SKM-1 treated with dmso at 0.1 percent for 144 hours (cell line): Measurements from ENCODE around the gene ZNF609.

Source experiments
- DNase-seq: peaks from one replicate; lab custom pipeline; 2025; ENCODE audit not compliant: unreplicated experiment; lab: John Stamatoyannopoulos, UW

ZNF609 gene, protein sequence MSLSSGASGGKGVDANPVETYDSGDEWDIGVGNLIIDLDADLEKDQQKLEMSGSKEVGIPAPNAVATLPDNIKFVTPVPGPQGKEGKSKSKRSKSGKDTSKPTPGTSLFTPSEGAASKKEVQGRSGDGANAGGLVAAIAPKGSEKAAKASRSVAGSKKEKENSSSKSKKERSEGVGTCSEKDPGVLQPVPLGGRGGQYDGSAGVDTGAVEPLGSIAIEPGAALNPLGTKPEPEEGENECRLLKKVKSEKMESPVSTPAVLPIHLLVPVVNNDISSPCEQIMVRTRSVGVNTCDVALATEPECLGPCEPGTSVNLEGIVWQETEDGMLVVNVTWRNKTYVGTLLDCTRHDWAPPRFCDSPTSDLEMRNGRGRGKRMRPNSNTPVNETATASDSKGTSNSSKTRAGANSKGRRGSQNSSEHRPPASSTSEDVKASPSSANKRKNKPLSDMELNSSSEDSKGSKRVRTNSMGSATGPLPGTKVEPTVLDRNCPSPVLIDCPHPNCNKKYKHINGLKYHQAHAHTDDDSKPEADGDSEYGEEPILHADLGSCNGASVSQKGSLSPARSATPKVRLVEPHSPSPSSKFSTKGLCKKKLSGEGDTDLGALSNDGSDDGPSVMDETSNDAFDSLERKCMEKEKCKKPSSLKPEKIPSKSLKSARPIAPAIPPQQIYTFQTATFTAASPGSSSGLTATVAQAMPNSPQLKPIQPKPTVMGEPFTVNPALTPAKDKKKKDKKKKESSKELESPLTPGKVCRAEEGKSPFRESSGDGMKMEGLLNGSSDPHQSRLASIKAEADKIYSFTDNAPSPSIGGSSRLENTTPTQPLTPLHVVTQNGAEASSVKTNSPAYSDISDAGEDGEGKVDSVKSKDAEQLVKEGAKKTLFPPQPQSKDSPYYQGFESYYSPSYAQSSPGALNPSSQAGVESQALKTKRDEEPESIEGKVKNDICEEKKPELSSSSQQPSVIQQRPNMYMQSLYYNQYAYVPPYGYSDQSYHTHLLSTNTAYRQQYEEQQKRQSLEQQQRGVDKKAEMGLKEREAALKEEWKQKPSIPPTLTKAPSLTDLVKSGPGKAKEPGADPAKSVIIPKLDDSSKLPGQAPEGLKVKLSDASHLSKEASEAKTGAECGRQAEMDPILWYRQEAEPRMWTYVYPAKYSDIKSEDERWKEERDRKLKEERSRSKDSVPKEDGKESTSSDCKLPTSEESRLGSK (N-terminal part only)

GRCh38 chr15:64460206-64460723, at the start of gene ZNF609:
Gene ZNF609, plus strand, starts transcription at chr15:64460578. Its CDS starts 38,842 bp downstream, at chr15:64499420.
- peak; percentile 68 for DNase-seq

- DNase-seq = no peak
Observed at GRCh38 chr15:64412216-64412615, 48.2 kb upstream of the ZNF609 start.

- no peak for DNase-seq
Observed at GRCh38 chr15:64422697-64423096, 37.7 kb upstream of the ZNF609 start.

- DNase-seq = no peak
Observed at GRCh38 chr15:64423970-64424369, 36.4 kb upstream of the ZNF609 start.

DNA sequence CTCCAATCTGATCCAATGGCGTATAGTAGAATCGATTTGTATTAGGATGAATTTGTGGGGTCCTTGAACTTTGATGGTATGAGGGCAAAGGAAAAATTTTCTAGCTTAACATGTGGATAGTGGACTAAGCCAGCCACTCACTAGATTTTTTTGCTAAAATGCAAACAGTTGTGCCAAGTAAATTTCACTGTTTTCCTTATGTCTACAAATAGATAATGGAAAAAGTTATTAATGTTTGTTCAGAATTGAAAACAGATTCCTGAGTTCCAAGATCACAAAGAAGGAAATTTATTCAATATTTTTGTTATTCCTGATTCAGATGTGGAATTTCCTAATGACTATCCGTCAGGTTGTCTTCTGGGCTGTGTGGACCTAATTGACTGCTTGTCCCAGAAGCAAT, 35.2 kb upstream of the ZNF609 start:
- no peak for DNase-seq

GRCh38 chr15:64426845-64427465, 33.4 kb upstream of the ZNF609 start:
- DNase-seq = no peak

DNA sequence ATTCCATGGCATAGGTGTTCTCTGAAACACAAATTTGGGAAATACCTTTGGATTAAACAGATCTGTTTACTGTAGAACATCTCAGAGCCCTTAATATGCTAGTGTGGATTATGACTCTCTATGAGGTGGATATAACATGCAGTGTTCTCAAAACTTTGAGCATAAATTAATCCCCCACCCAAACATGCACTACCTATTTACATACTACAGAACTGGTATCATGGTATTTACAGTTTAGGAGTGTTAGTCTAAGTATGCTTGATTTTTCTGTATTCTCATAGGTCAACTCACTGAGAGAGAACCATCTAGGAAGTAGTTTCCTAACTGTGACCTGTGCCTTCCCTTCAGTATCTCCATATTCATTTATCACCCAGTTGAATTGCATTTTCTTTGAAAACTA, 30.9 kb upstream of the ZNF609 start:
- no peak for DNase-seq

DNA sequence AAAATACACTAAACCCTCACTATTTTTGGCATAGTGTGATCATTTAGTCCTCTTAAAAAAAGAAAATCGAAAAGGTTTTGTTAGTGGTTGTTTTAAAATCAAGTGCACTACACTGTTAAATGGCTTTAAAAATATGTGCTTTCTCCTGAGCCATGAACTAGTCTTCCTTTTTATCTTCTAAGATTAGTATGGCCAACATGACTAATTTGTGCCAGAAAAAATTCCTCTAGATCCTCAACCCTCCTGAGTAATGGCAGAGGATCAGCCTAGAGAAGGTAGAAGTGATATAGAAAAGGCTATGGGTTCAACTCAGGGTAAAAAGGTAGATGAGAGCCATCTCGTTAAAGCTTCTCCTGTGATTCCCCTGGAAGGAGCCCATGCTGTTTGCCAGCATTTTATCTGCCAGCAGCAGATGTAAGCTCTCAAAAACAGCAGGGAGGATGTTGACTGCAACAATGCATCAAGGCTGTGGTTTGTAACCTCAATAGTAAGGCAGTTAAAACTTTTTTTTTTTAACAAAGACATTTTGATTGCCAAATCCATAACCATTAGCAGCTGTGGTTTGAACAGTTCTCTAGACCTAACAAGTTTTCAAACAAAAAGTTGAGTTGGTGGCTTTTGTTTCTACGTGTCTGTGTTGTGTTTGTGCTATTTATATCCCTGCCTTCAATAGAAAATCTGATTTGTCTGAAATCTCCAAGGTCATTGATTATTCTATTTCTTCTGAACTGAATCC, 30.2 kb upstream of the ZNF609 start:
- peak; percentile 59 for DNase-seq

DNA sequence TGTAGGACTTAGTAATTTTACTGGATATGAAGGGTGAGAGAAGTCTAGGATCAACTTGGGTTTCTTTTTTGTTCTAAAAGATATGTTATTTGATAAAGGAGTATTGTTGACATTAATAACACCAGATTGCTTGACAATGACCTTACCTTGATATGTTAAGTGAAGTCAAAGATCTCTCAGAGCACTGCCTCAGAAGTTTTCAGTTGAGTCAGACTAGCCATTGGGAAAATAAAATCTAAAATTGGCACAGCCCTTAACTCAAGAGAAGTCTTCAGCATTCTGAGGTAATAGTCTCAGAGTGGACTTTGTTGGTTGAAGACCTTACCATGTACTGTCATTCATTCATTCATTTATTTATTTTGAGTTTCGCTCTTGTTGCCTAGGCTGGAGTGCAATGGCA, 22.4 kb upstream of the ZNF609 start:
- DNase-seq = no peak

GRCh38 chr15:64438653-64439447, 21.5 kb upstream of the ZNF609 start:
- DNase-seq = no peak

DNA sequence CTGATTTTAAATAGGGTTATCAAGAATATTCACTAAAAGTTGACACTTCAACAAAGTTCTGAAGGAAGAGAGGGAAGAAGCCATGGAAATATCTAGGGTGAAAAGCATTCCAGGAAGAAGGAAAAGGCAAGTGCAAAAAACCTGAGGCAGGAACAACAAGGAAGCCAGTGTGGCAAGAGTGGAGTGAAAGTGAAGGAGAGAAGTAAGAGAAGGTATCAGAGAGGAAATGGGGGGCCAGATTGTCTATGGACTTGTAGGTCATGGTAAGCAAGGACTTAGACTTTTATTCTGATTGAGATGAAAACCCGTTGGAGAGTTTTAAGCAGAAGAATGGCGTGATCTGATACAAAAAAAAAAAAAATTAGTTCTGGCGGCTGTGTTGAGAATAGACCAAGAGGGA, 18.5 kb upstream of the ZNF609 start:
- no peak for DNase-seq

DNA sequence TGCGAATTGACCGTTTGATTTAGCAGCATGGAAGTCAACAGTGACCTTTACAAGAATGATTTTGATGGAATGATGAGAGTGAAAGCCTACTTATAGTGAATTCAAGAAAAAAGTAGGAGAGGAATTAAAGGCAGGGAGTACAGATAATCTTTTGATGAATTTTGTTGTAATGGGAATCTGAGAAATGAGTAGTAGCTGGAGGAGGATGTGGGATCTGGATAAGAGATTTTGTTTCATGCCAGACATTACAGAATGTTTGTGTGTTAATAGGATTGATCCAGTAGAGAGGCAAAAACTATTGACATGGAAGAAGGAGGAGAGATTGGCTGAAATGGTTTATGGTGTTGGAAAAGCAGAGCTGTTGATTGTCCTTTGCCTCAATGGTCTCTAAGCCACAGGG, 17.4 kb upstream of the ZNF609 start:
- no peak for DNase-seq

DNA sequence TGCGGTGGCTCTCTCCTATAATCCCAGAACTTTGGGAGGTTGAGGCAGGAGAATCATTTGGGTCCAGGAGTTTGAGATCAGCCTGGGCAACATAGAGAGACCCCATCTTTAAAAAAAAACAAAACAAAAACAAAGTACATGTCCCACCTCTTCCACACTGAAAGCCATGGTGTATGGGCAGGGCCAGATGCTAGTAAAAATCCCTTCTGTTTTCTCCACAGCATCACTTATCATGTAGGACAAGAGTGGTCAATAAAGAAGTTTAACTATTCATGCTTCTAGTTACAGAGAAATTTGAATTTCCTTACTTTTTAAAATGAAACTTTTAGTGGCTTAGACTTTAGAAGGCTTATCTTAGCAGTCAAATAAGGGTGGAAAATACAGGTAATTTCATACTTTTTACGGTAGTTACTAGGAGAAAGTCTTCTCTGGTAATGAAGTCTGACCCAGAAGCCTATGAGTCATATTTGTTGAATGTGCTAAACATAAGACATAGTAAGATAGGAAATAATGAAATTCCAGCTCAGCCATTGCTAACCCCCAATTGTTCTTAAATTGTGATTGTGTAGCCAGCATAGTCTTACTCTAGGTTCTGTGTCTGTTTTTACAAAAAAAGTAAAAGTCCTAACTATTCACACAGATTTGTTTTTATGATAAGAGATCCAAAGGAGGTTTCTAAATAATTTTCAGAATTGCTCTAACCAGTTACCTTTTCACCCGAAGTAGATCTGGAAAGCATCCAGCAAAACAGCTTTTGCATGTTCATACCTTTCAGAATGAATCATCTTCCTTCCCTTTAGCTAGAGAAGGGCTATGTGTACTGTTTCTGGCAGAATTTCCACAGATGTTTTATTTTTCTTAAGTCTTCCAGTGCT, 16.4 kb upstream of the ZNF609 start:
- DNase-seq = no peak

DNA sequence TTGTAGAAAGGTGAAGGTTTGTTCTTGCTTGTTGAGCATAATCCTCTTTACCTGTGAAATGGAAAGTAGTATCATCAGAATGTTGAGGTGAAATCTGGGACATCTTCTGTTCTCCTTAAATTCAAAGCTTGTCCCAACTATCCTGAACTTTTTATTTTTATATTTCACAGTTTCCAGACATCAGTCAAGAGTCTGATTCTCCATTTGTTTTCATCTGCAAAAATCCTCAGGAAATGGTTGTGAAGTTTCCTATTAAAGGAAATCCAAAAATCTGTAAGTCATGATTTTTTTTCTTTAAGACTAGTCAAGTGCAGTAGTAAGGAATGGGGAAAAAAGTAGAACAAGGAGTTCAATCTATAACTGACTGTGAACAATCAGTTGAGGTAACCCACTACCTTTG, 15.5 kb upstream of the ZNF609 start:
- DNase-seq = no peak

DNA sequence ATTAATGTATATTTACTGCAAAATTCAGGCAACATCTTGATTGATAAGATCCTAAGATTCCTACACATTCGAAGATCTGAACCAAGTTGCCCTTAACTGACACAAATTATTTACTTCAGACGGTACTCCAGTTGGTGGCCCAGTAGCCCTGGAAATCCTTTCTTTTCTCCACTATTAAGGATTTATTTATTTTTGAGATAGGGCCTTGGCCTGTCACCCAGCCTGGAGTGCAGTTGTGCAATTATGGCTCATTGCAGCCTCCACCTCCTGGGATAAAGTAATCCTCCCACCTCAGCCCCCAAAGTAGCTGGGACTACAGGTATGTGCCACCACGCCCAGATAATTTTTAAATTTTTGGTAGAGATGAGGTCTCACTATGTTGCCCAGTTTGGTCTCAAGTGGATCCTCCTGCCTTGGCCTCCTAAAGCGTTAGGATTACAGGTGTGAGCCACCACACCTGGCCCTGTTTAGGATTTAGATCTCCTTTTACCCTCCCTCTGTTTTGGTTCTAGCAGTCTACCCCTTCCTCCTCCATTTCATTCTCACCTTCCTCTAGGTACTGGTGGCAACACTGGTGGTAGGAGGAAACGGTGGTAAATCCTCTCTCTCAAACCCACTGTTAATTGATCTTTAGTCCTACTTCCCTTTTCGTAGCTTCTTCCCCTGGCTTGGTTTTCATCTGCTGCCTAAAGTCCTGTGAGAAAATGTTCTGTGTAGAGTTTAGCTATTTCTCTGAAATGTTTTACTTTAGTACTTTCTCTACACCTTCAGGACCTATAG, 12.7 kb upstream of the ZNF609 start:
- DNase-seq = peak; percentile 81

GRCh38 chr15:64452988-64453688, 7.2 kb upstream of the ZNF609 start:
- DNase-seq = no peak

- DNase-seq = no peak
Observed at GRCh38 chr15:64453689-64454037, 6.7 kb upstream of the ZNF609 start.
